Ishikawa (cell line): ENCODE results near the gene RBMS1.

Experiments used
- CEBPB ChIP-seq: IDR thresholded peaks from 2 replicates; pipeline ENCODE4 v1.6.1; 2012
- EGR1 ChIP-seq: IDR thresholded peaks from 2 replicates; pipeline ENCODE4 v1.6.1; 2012
- EP300 ChIP-seq: IDR thresholded peaks from 2 replicates; pipeline ENCODE4 v1.6.1; 2012; ENCODE audit warnings: borderline replicate concordance
- FOXM1 ChIP-seq: IDR thresholded peaks from 2 replicates; pipeline ENCODE4 v1.6.1; 2012; ENCODE audit warnings: low read depth, borderline replicate concordance
- MAX ChIP-seq: IDR thresholded peaks from 2 replicates; pipeline ENCODE4 v1.6.1; 2012
- RAD21 ChIP-seq: IDR thresholded peaks from 2 replicates; pipeline ENCODE4 v1.6.1; 2012; ENCODE audit warnings: low read depth
- REST ChIP-seq: IDR thresholded peaks from 2 replicates; pipeline ENCODE4 v1.6.1; 2012; ENCODE audit warnings: low read depth, mild to moderate bottlenecking
- TAF1 ChIP-seq: IDR thresholded peaks from 2 replicates; pipeline ENCODE4 v1.6.1; 2012; ENCODE audit warnings: low read depth, mild to moderate bottlenecking
- TCF12 ChIP-seq: IDR thresholded peaks from 2 replicates; pipeline ENCODE4 v1.6.1; 2012; ENCODE audit warnings: low read depth
- USF1 ChIP-seq: IDR thresholded peaks from 2 replicates; pipeline ENCODE4 v1.6.1; 2012
- YY1 ChIP-seq: IDR thresholded peaks from 2 replicates; pipeline ENCODE4 v1.6.1; 2012; ENCODE audit warnings: low read depth
- ZBTB7A ChIP-seq: IDR thresholded peaks from 2 replicates; pipeline ENCODE4 v1.6.1; 2012; ENCODE audit warnings: low read depth

GRCh38 chr2:160507464-160507863 lies 13.9 kb upstream of the RBMS1 start:
- TF ChIP-seq FOXM1, result no peak
- TF ChIP-seq REST, result no peak
- TF ChIP-seq CEBPB, result no peak
- no peak for TF ChIP-seq YY1
- TF ChIP-seq TCF12, result no peak
- no peak for TF ChIP-seq MAX
- no peak for TF ChIP-seq TAF1
- no peak for TF ChIP-seq EP300
- no peak for TF ChIP-seq EGR1
- TF ChIP-seq USF1, result no peak
- TF ChIP-seq RAD21, result no peak
- TF ChIP-seq ZBTB7A, result no peak
